GM10248 (cell line): Measurements from ENCODE around the gene THAP12.
A peak's percentile ranks its signal among the peaks of the same experiment; 100 is the strongest.

ENCODE experiments used
- CTCF ChIA-PET: fragments of 300-600 bp; sonication (Branson Sonifier 250); formaldehyde crosslinking; extraction: SDS; loops from one replicate; lab custom pipeline; 2021; ENCODE audit warnings: antibody characterized with exemption; lab: Yijun Ruan, JAX
- POLR2A ChIA-PET: fragments of 350-650 bp; sonication (Branson Sonifier 250); formaldehyde crosslinking; extraction: SDS; loops from one replicate; lab custom pipeline; 2020; ENCODE audit warnings: antibody characterized with exemption; lab: Yijun Ruan, JAX
- DNase-seq: peaks from one replicate; pipeline ENCODE4 v3.0.0; 2012; ENCODE audit errors: extremely low spot score
- CTCF ChIP-seq: IDR thresholded peaks from 2 replicates; pipeline ENCODE4 v1.5.1; 2012; ENCODE audit warnings: mild to moderate bottlenecking, low read depth; ENCODE audit errors: extremely low read depth, missing control alignments, control extremely low read depth

The THAP12 gene

GRCh38 chr11:76380977-76381719 lies at the start of gene THAP12, which contains the start of gene GVQW3:
Gene THAP12 (minus strand): TSS chr11:76381132. CDS start chr11:76380836, 296 bp downstream.
Gene GVQW3 (plus strand): TSS chr11:76381323. CDS start chr11:76381829, 506 bp downstream.
- POLR2A ChIA-PET, result no interaction called here
- CTCF ChIA-PET, result no interaction called here
- peak; percentile 98 for DNase-seq
- peak; percentile 58 for TF ChIP-seq CTCF

GRCh38 chr11:76426660-76427059 lies 45.7 kb upstream of the THAP12 start:
- no peak for DNase-seq
- TF ChIP-seq CTCF, result no peak
- ChIA-PET CTCF (interaction anchor here (1.1 kb wide), 1 partner anchor 30 kb away, joined by 3 read pairs; no protein-coding TSS in a partner anchor), POLR2A (no interaction called here)

GRCh38 chr11:76424891-76425290 lies 44.0 kb upstream of the THAP12 start:
- ChIA-PET POLR2A (interaction anchor here (0.6 kb wide), 1 partner anchor 270 kb away, joined by 4 read pairs; no protein-coding TSS in a partner anchor), CTCF (interaction anchor here (0.9 to 1.0 kb wide), 2 partner anchors 11 to 14 kb away, joined by 3 read pairs; no protein-coding TSS in a partner anchor)
- DNase-seq, result no peak
- no peak for TF ChIP-seq CTCF

- no peak for TF ChIP-seq CTCF
- ChIA-PET CTCF (interaction anchor here (0.9 to 1.0 kb wide), 2 partner anchors 10 to 13 kb away, joined by 3 read pairs; no protein-coding TSS in a partner anchor), POLR2A (interaction anchor here (0.6 kb wide), 1 partner anchor 270 kb away, joined by 4 read pairs; no protein-coding TSS in a partner anchor)
- peak; percentile 57 for DNase-seq
Measured at GRCh38 chr11:76424379-76424778, 43.4 kb upstream of the THAP12 start.

GRCh38 chr11:76419896-76420295 lies 39.0 kb upstream of the THAP12 start:
- peak; percentile 34 for DNase-seq
- peak; percentile 43 for TF ChIP-seq CTCF
- CTCF ChIA-PET, result interaction anchor here (0.8 to 2.0 kb wide), 12 partner anchors 8 to 212 kb away, joined by 3 to 14 read pairs (median 4); no protein-coding TSS in a partner anchor
- POLR2A ChIA-PET, result no interaction called here

GRCh38 chr11:76415073-76415472 lies 34.1 kb upstream of the THAP12 start:
- ChIA-PET POLR2A (no interaction called here), CTCF (interaction anchor here (1.2 to 2.9 kb wide), 2 partner anchors 10 to 15 kb away, joined by 3 to 12 read pairs; no protein-coding TSS in a partner anchor)
- TF ChIP-seq CTCF, result peak; percentile 14
- no peak for DNase-seq
